ENCODE results near the gene PDIA2.

The PDIA2 gene

DNA sequence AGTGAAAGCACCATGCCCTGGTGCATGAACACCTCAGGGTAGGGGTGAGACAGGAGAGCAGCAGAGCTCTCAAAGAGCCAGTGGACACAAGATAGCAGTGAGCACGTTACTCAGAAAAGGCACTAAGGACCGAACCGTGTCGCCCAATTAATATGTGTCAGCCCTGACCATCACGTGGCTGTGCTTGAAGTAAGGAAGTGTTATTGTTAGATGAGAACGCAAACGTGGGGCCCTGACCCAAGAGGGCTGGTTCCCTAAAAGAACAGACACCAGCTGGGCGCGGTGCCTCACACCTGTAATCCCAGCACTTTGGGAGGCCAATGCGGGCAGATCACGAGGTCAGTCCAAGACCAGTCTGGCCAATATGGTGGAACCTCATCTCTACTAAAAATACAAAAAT is 53.3 kb downstream of the PDIA2 start:
- no peak overlapping the region for H3K4me2 ChIP-seq
- no peak overlapping the region for H3K9ac ChIP-seq
- no peaks in the 10 kb centered on the region for H3K27me3 ChIP-seq (ENCODE audit: insufficient read depth, low read depth)
- no peak overlapping the region for H3K4me3 ChIP-seq (IDR thresholded peaks at IDR 0.05; ENCODE audit: insufficient read depth, low read depth, low read length)
- no peaks in the 10 kb centered on the region for H3K36me3 ChIP-seq (ENCODE audit: insufficient read depth)
- no peaks in the 10 kb centered on the region for H3K4me1 ChIP-seq (ENCODE audit: low read depth, poor library complexity, severe bottlenecking)
- no peak overlapping the region for H3K27ac ChIP-seq
- no peak overlapping the region for H2AFZ ChIP-seq (ENCODE audit: low read depth)
- peaks cover 84% of the 10 kb centered on the region; the same call in 1 of the 2 replicates for H3K79me2 ChIP-seq (ENCODE audit: insufficient read depth, low read depth)
- no peaks in the 10 kb centered on the region for H4K20me1 ChIP-seq (ENCODE audit: insufficient read depth)
- TF ChIP-seq, protein P1, sequence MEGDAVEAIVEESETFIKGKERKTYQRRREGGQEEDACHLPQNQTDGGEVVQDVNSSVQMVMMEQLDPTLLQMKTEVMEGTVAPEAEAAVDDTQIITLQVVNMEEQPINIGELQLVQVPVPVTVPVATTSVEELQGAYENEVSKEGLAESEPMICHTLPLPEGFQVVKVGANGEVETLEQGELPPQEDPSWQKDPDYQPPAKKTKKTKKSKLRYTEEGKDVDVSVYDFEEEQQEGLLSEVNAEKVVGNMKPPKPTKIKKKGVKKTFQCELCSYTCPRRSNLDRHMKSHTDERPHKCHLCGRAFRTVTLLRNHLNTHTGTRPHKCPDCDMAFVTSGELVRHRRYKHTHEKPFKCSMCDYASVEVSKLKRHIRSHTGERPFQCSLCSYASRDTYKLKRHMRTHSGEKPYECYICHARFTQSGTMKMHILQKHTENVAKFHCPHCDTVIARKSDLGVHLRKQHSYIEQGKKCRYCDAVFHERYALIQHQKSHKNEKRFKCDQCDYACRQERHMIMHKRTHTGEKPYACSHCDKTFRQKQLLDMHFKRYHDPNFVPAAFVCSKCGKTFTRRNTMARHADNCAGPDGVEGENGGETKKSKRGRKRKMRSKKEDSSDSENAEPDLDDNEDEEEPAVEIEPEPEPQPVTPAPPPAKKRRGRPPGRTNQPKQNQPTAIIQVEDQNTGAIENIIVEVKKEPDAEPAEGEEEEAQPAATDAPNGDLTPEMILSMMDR (conservative IDR thresholded peaks at IDR 0.05; ENCODE audit: low read depth, low read length), result no peak

Measured in KMS-11 (cell line).